OCI-LY7 (cell line): Measurements from ENCODE around the gene SAP25.
"Not testable (repeated sequence)": the region's sequence is repeated elsewhere in the genome, so short reads cannot be mapped to it uniquely, and the experiment has no call there.

Source experiments
- EZH2phosphoT487 ChIP-seq: fragments of 200-600 bp; sonication (generic); IDR thresholded peaks from 2 replicates; pipeline ENCODE4 v1.6.1; 2018; ENCODE audit warnings: low read depth, borderline replicate concordance, mild to moderate bottlenecking, mixed run types, antibody characterized with exemption, low read length, moderate library complexity, mixed read lengths
- TF ChIP-seq, protein P1 (sequence below): fragments of 200-600 bp; sonication (generic); conservative IDR thresholded peaks from 2 replicates; pipeline ENCODE4 v1.5.1; 2014; ENCODE audit warnings: mild to moderate bottlenecking, antibody characterized with exemption, low read length, moderate library complexity, mixed read lengths

DNA sequence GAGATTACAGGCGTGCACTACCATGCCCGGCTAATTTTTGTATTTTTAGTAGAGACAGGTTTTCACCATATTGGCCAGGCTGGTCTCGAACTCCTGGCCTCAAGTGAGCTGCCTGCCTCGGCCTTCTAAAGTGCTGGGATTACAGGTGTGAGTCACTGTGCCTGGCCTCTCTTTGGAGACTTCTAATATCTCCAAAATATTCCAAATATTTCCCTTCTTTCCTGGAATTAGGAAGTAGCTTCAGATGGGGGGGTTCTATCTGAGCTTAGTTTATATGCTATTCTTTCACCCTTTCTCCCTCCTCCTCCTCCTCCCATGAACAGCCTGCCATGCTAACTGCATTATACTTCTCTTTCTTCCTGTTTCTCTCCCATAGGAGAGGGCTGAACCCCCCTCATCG lies 25.3 kb downstream of the SAP25 start:
- TF ChIP-seq, protein P1, sequence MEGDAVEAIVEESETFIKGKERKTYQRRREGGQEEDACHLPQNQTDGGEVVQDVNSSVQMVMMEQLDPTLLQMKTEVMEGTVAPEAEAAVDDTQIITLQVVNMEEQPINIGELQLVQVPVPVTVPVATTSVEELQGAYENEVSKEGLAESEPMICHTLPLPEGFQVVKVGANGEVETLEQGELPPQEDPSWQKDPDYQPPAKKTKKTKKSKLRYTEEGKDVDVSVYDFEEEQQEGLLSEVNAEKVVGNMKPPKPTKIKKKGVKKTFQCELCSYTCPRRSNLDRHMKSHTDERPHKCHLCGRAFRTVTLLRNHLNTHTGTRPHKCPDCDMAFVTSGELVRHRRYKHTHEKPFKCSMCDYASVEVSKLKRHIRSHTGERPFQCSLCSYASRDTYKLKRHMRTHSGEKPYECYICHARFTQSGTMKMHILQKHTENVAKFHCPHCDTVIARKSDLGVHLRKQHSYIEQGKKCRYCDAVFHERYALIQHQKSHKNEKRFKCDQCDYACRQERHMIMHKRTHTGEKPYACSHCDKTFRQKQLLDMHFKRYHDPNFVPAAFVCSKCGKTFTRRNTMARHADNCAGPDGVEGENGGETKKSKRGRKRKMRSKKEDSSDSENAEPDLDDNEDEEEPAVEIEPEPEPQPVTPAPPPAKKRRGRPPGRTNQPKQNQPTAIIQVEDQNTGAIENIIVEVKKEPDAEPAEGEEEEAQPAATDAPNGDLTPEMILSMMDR: not testable (repeated sequence)
- not testable (repeated sequence) for TF ChIP-seq EZH2phosphoT487
